BE2C (cell line): ENCODE measurements around the gene RSPO1. TPM values are rescaled to one million over a fixed set of nuclear protein-coding genes. Genes with fewer than 3 reads are reported as not detected.
A peak's percentile ranks its signal among the peaks of the same experiment; 100 is the strongest.
"Not testable (repeated sequence)": the region's sequence is repeated elsewhere in the genome, so short reads cannot be mapped to it uniquely, and the experiment has no call there.

Experiments used
- DNase-seq: peaks from one replicate; pipeline ENCODE4 v3.0.0-alpha.2; 2020
- H3K27me3 ChIP-seq: fragments of 250-450 bp; sonication (Bioruptor Pico); 2 replicates; pipeline ENCODE4 v1.5.1; 2020; ENCODE audit warnings: mild to moderate bottlenecking
- H3K36me3 ChIP-seq: fragments of 250-450 bp; sonication (Bioruptor Pico); 2 replicates; pipeline ENCODE4 v1.5.1; 2020; ENCODE audit warnings: mild to moderate bottlenecking
- H3K4me1 ChIP-seq: fragments of 250-450 bp; sonication (Bioruptor Pico); 2 replicates; pipeline ENCODE4 v1.5.1; 2020
- H3K4me3 ChIP-seq: 2 replicates; pipeline ENCODE4 v1.5.1; 2011; ENCODE audit warnings: low read depth, low read length
- H3K9me3 ChIP-seq: fragments of 250-450 bp; sonication (Bioruptor Pico); 2 replicates; pipeline ENCODE4 v1.5.1; 2020
- CTCF ChIP-seq: IDR thresholded peaks from 2 replicates; pipeline ENCODE4 v1.5.1; 2012; ENCODE audit warnings: mild to moderate bottlenecking, low read depth, low read length
- polyA plus RNA-seq: library from polyadenylated mRNA; unstranded; fragments of >200 nt; gene quantifications from one replicate; pipeline ENCODE4 v1.2.1, GENCODE V29; 2012; ENCODE audit warnings: low read depth, missing spikeins; ENCODE audit not compliant: insufficient read length, insufficient read depth

Gene RSPO1
- not detected for polyA plus RNA-seq

DNA sequence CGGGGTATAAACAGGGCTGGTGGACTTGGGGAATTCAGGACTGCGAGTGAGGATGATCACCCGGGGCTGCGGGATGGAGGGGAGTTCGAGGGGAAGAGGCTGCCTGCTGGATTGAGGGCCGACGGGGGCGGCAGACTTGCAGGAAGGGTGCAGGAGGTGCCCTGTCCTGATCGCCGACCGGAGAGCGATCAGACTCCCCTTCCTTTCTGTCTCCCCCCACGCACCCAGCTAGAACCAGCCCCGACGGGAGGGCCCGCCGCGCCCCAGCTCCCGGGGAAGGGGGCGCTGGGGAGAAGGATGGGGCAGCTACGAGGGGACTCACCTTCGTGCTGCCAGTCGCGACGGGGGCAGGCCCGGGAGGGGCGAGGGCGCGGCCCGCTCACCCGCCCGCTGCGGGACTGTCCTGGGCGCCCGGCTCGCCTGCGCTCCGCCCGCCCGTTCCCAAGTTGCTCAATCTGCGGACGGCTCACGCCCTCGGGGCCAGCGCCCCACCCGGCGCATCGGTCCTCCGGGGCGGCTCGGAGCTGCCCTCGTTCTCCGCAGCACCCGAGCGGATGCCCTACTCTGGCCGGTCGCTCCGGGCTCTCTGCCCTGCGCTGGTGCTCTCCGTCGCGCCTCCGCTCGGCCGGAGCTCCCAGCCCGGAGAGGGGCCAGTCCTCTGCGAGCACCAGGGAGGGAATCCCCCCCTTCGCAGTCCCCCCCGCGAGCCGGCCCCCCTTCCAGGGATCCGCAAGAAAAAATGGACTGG, at the start of gene RSPO1:
Gene RSPO1, minus strand, starts transcription at position 649 of the 748 bp plus-strand sequence. CDS start 5,231 bp downstream, outside the sequence.
- no peak within 1 kb of the TSS for H3K4me3 ChIP-seq
- H3K4me1 ChIP-seq, result no peaks in the 10 kb centered on the region
- H3K27me3 ChIP-seq, result peaks cover 48% of the 10 kb centered on the region
- H3K36me3 ChIP-seq, result no peaks in the 10 kb centered on the region
- H3K9me3 ChIP-seq, result no peaks in the 10 kb centered on the region
- DNase-seq, result peak; percentile 19
- no peak for TF ChIP-seq CTCF

- DNase-seq, H3K4me3 ChIP-seq, H3K27me3 ChIP-seq, H3K9me3 ChIP-seq, H3K4me1 ChIP-seq, H3K36me3 ChIP-seq: not testable (repeated sequence)
Observed at GRCh38 chr1:37684182-37684581, 49.5 kb upstream of the RSPO1 start.

- TF ChIP-seq CTCF, result peak; percentile 72
- no peaks in the 10 kb centered on the region for H3K9me3 ChIP-seq
- H3K4me1 ChIP-seq, result no peaks in the 10 kb centered on the region
- no peaks in the 10 kb centered on the region for H3K27me3 ChIP-seq
- H3K4me3 ChIP-seq, result no peak overlapping the region
- peak; percentile 60 for DNase-seq
- H3K36me3 ChIP-seq, result peaks cover 6% of the 10 kb centered on the region
Observed at GRCh38 chr1:37682334-37682987, 47.8 kb upstream of the RSPO1 start.

DNA sequence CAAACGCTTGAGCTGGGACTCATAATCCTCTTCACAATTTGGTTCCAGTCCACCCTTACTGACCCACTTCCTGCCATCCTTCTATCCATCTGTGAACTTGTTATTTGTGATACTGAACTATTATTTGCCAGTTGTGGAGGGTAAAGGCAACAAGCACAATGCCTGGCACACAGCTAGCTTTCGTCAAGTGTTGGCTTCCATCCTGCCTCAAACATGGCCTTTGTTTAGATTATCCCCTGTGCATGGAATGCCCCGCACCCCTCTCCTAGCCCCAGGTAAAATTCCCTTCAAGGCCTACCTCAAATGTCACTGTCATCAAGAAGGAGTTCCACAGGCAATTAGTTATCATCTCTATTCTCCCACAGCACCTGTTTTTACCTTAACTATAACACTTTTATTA, 46.2 kb upstream of the RSPO1 start:
- no peak for TF ChIP-seq CTCF
- H3K36me3 ChIP-seq, result no peaks in the 10 kb centered on the region; the same call in 1 of the 2 replicates
- no peaks in the 10 kb centered on the region for H3K27me3 ChIP-seq
- H3K4me3 ChIP-seq, result no peak overlapping the region
- no peaks in the 10 kb centered on the region for H3K9me3 ChIP-seq
- no peak for DNase-seq
- no peaks in the 10 kb centered on the region for H3K4me1 ChIP-seq

GRCh38 chr1:37677808-37678207, 43.1 kb upstream of the RSPO1 start:
- H3K4me3 ChIP-seq, result no peak overlapping the region
- H3K9me3 ChIP-seq, result no peaks in the 10 kb centered on the region
- H3K4me1 ChIP-seq, result no peaks in the 10 kb centered on the region
- TF ChIP-seq CTCF, result no peak
- H3K36me3 ChIP-seq, result no peaks in the 10 kb centered on the region; the same call in 1 of the 2 replicates
- H3K27me3 ChIP-seq, result no peaks in the 10 kb centered on the region
- DNase-seq, result no peak

DNA sequence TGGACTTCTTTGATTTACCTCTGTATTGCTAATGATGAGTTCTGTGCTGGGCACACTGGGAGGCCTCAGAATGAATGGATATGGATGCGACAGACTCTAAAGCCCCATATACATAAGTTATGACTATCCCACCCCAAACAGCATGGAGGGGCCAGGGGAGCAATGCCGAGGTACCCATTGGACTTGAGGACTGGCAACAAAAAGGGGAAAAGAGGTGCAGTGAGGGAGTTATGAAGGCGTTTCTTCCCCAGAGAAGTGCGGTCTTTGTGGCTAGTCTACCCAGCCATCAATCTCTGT, 42.4 kb upstream of the RSPO1 start:
- H3K4me1 ChIP-seq, result no peaks in the 10 kb centered on the region
- H3K27me3 ChIP-seq, result no peaks in the 10 kb centered on the region
- TF ChIP-seq CTCF, result no peak
- H3K36me3 ChIP-seq, result no peaks in the 10 kb centered on the region; the same call in 1 of the 2 replicates
- no peak overlapping the region for H3K4me3 ChIP-seq
- H3K9me3 ChIP-seq, result no peaks in the 10 kb centered on the region
- no peak for DNase-seq
